Loucy (cell line): Measurements from ENCODE around the gene OR2L3.

Source experiments
- H2AFZ ChIP-seq: fragments of 200-600 bp; sonication (generic); 2 replicates; pipeline ENCODE4 v1.6.0; 2016; ENCODE audit warnings: antibody characterized with exemption, mild to moderate bottlenecking, low read length, moderate library complexity
- H3F3A ChIP-seq: fragments of 200-600 bp; 2 replicates; pipeline ENCODE4 v1.6.0; 2016; ENCODE audit warnings: antibody characterized with exemption, low read depth, mild to moderate bottlenecking
- H3K27me3 ChIP-seq: fragments of 200-600 bp; sonication (generic); 2 replicates; pipeline ENCODE4 v1.6.1; 2014; ENCODE audit warnings: low read length, mild to moderate bottlenecking; ENCODE audit not compliant: insufficient read depth, poor library complexity, severe bottlenecking
- H3K36me3 ChIP-seq: fragments of 200-600 bp; sonication (generic); 2 replicates; pipeline ENCODE4 v1.6.1; 2016; ENCODE audit warnings: low read length; ENCODE audit not compliant: insufficient read depth
- H3K4me1 ChIP-seq: fragments of 200-600 bp; sonication (generic); 2 replicates; pipeline ENCODE4 v1.5.1; 2014; ENCODE audit warnings: low read length, mild to moderate bottlenecking; ENCODE audit not compliant: insufficient read depth, poor library complexity, severe bottlenecking
- H3K4me2 ChIP-seq: fragments of 200-600 bp; sonication (generic); 2 replicates; pipeline ENCODE4 v1.6.0; 2014; ENCODE audit warnings: antibody characterized with exemption, low read length, low read depth, mild to moderate bottlenecking; ENCODE audit not compliant: poor library complexity, severe bottlenecking
- H3K4me3 ChIP-seq: fragments of 200-600 bp; sonication (generic); 2 replicates; pipeline ENCODE4 v1.5.1; 2014; ENCODE audit warnings: low read length, mild to moderate bottlenecking, mixed read lengths; ENCODE audit not compliant: poor library complexity, severe bottlenecking
- H3K79me2 ChIP-seq: fragments of 200-600 bp; sonication (generic); 2 replicates; pipeline ENCODE4 v1.6.1; 2014; ENCODE audit warnings: low read length; ENCODE audit not compliant: insufficient read depth
- H3K9ac ChIP-seq: fragments of 200-600 bp; sonication (generic); 2 replicates; pipeline ENCODE4 v1.6.0; 2014; ENCODE audit warnings: mild to moderate bottlenecking, low read depth, low read length, moderate library complexity; ENCODE audit not compliant: poor library complexity, severe bottlenecking
- H3K9me2 ChIP-seq: fragments of 200-600 bp; sonication (generic); replicated peaks from 2 replicates; pipeline ENCODE4 v1.6.1; 2016; ENCODE audit warnings: low read depth, low read length, mixed read lengths
- H3K9me3 ChIP-seq: fragments of 200-600 bp; sonication (generic); 2 replicates; pipeline ENCODE4 v1.6.1; 2014; ENCODE audit warnings: mild to moderate bottlenecking, antibody characterized with exemption, low read length, low read depth; ENCODE audit not compliant: insufficient read depth
- H4K20me1 ChIP-seq: fragments of 200-600 bp; sonication (generic); 2 replicates; pipeline ENCODE4 v1.6.0; 2014; ENCODE audit warnings: antibody characterized with exemption, low read length, mild to moderate bottlenecking; ENCODE audit not compliant: insufficient read depth, poor library complexity, severe bottlenecking
- EZH2phosphoT487 ChIP-seq: fragments of 200-600 bp; IDR thresholded peaks from 2 replicates; pipeline ENCODE4 v1.6.1; 2018; ENCODE audit warnings: antibody characterized with exemption, mild to moderate bottlenecking, moderate library complexity, borderline replicate concordance
- TF ChIP-seq, protein P1 (sequence below): fragments of 200-600 bp; sonication (generic); conservative IDR thresholded peaks from 2 replicates; pipeline ENCODE4 v1.5.1; 2014; ENCODE audit warnings: mild to moderate bottlenecking, antibody characterized with exemption, low read length

OR2L3 gene

DNA sequence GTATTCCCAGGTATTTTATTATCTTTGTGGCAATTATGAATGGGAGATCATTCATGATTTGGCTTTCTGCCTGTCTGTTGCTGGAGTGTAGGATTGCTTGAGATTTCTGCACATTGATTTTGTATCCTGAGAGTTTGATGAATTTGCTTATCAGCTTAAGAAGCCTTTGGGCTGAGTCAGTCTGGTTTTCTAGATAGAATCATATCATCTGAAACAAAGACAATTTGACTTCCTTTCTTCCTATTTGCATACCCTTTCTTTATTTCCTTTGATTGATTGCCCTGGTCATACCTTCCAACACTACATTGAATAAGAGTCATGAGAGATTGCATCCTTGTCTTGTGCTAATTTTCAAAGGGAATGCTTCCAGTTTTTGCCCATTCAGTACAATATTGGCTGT, 8.0 kb downstream of the OR2L3 start:
- Histone ChIP-seq H3K4me2 (no peak overlapping the region), H3K79me2 (no peaks in the 10 kb centered on the region), H3K4me3 (no peak overlapping the region), H3K9me2 (no peaks in the 10 kb centered on the region), H4K20me1 (no peaks in the 10 kb centered on the region), H2AFZ (no peak overlapping the region), H3K9me3 (no peaks in the 10 kb centered on the region), H3K27me3 (no peaks in the 10 kb centered on the region), H3K4me1 (no peaks in the 10 kb centered on the region), H3K9ac (no peak overlapping the region), H3F3A (no peaks in the 10 kb centered on the region), H3K36me3 (no peaks in the 10 kb centered on the region)
- TF ChIP-seq EZH2phosphoT487: no peak
- TF ChIP-seq, protein P1, sequence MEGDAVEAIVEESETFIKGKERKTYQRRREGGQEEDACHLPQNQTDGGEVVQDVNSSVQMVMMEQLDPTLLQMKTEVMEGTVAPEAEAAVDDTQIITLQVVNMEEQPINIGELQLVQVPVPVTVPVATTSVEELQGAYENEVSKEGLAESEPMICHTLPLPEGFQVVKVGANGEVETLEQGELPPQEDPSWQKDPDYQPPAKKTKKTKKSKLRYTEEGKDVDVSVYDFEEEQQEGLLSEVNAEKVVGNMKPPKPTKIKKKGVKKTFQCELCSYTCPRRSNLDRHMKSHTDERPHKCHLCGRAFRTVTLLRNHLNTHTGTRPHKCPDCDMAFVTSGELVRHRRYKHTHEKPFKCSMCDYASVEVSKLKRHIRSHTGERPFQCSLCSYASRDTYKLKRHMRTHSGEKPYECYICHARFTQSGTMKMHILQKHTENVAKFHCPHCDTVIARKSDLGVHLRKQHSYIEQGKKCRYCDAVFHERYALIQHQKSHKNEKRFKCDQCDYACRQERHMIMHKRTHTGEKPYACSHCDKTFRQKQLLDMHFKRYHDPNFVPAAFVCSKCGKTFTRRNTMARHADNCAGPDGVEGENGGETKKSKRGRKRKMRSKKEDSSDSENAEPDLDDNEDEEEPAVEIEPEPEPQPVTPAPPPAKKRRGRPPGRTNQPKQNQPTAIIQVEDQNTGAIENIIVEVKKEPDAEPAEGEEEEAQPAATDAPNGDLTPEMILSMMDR: no peak

DNA sequence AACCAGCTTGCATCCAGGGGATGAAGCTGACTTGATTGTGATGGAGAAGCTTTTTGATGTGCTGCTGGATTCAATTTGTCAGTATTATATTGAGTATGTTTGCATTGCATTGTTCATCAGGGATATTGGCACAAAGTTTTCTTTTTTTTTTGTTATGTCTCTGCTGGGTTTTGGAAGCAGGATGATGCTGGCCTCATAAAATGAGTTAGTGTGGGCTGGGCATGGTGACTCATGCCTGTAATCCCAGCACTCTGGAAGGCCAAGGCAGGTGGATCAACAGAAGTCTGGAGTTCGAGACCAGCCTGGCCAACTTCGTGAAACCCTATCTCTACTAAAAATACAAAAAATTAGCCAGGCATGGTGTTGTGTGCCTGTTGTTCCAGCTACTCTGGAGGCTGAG, 8.6 kb downstream of the OR2L3 start:
- Histone ChIP-seq H3K36me3 (no peaks in the 10 kb centered on the region), H2AFZ (no peak overlapping the region), H4K20me1 (no peaks in the 10 kb centered on the region), H3K9me2 (no peaks in the 10 kb centered on the region), H3K4me2 (no peak overlapping the region), H3K4me1 (no peaks in the 10 kb centered on the region), H3K9ac (no peak overlapping the region), H3F3A (no peaks in the 10 kb centered on the region), H3K27me3 (no peaks in the 10 kb centered on the region), H3K79me2 (no peaks in the 10 kb centered on the region), H3K9me3 (no peaks in the 10 kb centered on the region), H3K4me3 (no peak overlapping the region)
- TF ChIP-seq, protein P1: no peak
- no peak for TF ChIP-seq EZH2phosphoT487

DNA sequence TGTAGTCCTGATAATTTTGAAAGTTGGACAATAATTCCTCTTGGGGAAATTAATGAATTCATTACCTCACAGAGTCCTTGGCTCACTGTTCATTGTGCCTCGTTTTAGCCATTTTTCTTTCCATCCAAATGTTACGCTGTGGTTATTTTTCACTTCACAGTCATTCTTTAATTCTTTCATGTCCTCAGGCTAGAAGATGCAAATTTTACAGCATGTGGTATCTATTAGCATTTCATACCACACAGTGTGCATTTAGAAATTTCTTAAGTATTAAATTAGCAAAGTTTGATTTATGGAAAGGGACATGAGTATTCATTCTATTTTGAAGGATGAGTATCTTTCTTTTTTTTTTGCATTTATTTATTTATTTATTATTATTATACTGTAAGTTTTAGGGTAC, 18.4 kb downstream of the OR2L3 start:
- TF ChIP-seq, protein P1: no peak
- TF ChIP-seq EZH2phosphoT487: no peak
- Histone ChIP-seq H4K20me1 (no peaks in the 10 kb centered on the region), H3K4me1 (no peaks in the 10 kb centered on the region), H3K4me3 (no peak overlapping the region), H3K27me3 (no peaks in the 10 kb centered on the region), H3K36me3 (no peaks in the 10 kb centered on the region), H2AFZ (no peak overlapping the region), H3F3A (no peaks in the 10 kb centered on the region), H3K9me2 (0 out of 2 replicates have a peak, but pooled peaks cover 4% of the 10 kb centered on the region), H3K4me2 (no peak overlapping the region), H3K79me2 (no peaks in the 10 kb centered on the region), H3K9me3 (no peaks in the 10 kb centered on the region), H3K9ac (no peak overlapping the region)
